GM21528 (cell line): ENCODE data around the gene CD3G.
A peak's percentile ranks its signal among the peaks of the same experiment; 100 is the strongest.

Experiments used
- ATAC-seq: cut with Tn5 transposase; IDR thresholded peaks from one replicate; pipeline ENCODE4 v1.9.1; 2021; ENCODE audit warnings: mild to moderate bottlenecking, moderate library complexity; ENCODE audit not compliant: unreplicated experiment, low FRiP score

CD3G gene

DNA sequence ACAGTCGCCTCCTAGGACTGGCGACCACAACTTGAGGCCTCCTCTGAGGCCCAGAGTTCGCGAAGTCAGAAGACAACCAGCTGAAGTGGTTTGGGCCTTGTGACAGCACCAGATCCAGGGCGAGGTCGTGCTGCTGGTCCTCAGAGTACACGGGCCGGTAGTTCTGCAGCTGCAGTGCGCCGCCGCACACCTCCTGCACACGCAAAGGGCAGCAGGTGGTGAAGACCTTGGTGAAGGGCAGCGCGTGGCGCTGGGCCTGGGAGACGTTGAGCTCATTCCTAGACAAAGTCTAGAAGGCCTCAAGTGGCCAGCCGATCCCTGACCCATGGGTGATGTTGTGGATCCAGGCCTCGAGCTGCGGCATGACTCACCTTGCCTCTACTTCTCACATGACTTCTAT is 21.4 kb upstream of the CD3G start:
- ATAC-seq = no peak

- ATAC-seq = no peak
Observed at GRCh38 chr11:118325283-118325682, 18.9 kb upstream of the CD3G start.

DNA sequence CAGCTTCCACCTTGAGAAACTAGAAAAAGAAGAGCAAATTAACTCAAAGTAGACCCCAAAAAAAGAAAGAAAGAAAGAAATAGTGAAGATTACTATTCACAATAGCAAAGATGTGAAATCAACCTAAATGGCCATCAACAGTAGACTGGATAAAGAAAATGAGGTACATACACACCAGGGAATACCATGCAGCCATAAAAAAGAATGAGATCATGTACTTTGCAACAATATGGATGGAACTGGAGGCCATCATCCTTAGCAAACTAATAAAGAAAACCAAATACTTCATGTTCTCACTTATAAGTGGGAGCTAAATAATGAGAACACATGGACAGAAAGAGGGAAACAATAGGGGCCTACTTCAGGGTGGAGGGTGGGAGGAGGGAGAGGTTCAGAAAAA is 15.4 kb upstream of the CD3G start:
- ATAC-seq = no peak

DNA sequence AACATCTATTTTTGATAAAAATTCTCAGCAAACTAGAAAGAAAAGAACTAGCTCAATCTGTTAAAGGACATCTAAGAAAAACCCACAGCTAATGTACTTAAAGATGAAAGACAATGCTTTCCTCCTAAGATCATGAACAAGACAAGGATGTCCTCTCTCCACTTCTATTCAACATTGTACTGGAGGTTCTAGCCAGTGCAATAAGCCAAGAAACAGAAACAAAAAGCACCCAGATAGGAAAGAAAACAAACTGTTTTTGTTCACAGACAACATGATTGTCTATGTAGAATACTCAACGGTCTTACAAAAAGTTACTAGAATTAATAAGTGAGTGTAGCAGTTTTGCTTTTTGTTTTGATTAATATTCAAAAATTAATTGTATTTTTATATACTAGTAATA is 9.4 kb upstream of the CD3G start:
- no peak for ATAC-seq

DNA sequence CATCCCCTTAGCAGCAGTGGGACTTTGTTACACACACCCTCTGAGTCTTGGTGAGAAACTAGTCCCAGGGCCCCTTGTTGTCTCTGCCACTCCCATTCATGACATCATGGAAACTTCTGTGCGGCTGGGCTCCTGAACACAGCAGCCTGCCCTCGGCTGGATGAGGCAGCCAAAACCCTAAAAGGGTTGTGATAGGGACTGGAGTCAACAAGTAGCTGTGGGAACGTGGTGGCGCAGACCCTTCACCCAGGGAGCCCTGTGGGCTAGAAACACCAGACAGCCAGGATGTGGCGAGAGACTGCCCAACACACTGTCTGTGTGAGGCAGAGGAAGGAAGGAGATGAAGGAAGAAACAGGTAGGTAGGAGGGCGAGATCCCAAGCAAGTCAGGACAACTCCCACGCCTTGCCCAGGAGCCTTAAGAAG is 5.5 kb upstream of the CD3G start:
- no peak for ATAC-seq

DNA sequence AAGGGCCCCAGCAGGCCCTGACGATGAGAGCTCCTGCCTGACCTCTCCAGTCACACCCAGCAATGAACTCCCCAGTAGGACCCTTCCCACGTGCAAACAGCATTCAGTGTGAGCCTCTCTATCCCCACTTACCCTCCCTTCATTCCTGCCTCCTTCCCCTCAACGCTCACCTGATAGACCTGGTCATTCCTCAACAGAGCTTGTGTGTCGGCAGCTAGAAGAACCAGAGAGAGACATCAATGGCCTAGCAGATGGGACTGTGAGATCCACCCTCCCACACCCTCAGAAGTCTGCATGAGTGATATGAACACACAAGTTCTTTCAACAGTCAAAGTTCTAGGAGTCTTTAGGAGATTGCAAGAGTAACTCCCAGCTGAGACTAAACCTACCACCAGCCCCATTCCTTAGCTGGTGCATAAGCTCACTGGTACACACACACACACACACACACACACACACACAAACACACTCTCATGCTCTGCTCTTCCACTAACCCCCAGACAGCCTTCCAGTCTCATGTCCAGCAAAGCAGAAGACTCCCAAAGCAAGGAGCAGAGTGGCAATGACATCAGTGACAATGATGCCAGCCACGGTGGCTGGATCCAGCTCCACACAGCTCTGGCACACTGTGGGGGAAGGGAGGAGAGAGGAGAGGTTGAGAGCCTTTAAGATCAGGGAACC is 4.7 kb upstream of the CD3G start:
- no peak for ATAC-seq

DNA sequence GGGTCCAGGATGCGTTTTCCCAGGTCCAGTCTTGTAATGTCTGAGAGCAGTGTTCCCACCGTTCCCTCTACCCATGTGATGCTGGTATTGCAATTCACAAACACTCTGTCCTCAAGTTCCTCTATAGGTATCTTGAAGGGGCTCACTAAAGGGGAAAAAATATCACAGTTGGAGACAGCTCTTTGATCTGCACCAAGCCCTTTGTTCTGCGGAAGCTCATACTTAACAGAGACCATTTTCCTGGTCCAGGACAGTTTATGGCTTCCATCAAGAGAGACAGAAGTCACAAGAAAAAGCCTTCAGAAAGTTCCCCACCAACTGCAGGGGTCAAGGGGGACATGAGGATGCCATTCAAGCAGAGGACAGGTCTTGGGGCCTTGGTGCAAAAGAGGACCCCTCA is 3.7 kb upstream of the CD3G start:
- no peak for ATAC-seq

- no peak for ATAC-seq
Observed at GRCh38 chr11:118341261-118341660, 2.9 kb upstream of the CD3G start.

GRCh38 chr11:118341815-118342489 is 2.2 kb upstream of the CD3G start:
- ATAC-seq = no peak

GRCh38 chr11:118342503-118343161 is 1.5 kb upstream of the CD3G start, which contains the start of gene CD3D:
CD3D (minus strand) TSS chr11:118342705; CDS start chr11:118342607, 98 bp downstream.
- ATAC-seq = no peak

DNA sequence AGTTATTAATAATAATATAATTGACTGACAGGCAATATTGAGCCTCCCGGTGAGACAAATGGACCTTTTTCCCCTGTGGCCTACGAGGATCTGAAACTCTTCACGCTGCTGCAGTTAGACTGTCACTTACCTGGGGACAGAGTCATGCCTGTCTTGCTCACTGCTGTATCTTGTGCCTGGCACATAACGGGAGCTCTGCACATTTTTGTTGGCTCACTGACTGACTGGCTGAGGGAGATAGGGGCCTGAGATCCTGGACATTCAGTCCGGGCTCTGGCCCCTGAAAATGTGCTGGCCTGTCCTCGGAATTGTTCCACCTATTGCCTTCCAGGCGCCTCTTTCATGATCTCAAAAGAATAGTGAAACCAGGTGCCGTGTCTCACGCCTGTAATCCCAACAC is 896 bp upstream of the CD3G start:
- ATAC-seq = no peak

- ATAC-seq = no peak
Observed at GRCh38 chr11:118349475-118349874, 5.3 kb downstream of the CD3G start.

DNA sequence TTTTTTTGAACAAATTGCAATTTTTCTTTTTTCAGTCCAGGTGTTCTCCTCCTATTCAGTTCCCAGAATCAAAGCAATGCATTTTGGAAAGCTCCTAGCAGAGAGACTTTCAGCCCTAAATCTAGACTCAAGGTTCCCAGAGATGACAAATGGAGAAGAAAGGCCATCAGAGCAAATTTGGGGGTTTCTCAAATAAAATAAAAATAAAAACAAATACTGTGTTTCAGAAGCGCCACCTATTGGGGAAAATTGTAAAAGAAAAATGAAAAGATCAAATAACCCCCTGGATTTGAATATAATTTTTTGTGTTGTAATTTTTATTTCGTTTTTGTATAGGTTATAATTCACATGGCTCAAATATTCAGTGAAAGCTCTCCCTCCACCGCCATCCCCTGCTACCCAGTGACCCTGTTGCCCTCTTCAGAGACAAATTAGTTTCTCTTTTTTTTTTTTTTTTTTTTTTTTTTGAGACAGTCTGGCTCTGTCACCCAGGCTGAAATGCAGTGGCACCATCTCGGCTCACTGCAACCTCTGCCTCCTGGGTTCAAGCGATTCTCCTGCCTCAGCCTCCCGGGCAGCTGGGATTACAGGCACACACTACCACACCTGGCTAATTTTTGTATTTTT is 9.1 kb downstream of the CD3G start:
- no peak for ATAC-seq

DNA sequence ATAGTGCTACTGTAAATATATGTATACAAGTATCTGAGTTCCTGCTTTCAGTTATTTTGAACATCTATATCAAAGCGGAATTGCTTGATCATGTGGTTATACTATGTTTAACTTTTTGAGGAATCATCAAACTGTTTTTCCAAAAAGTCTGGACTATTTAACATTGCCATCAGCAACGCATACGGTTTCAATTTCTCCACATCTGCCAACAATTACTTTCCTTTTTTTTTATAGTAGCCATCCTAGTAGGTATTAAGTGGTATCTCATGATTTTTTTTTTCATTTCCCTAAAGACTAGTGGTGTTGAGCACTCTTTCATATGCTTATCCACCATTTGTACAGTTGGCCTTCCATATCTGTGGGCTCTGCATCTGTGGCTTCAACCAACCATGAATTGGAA is 13.9 kb downstream of the CD3G start:
- ATAC-seq = no peak

GRCh38 chr11:118359295-118359958 is 15.3 kb downstream of the CD3G start, which contains the start of gene UBE4A:
UBE4A (plus strand) TSS chr11:118359600; CDS start chr11:118365081, 5,481 bp downstream.
- ATAC-seq = peak; percentile 93

DNA sequence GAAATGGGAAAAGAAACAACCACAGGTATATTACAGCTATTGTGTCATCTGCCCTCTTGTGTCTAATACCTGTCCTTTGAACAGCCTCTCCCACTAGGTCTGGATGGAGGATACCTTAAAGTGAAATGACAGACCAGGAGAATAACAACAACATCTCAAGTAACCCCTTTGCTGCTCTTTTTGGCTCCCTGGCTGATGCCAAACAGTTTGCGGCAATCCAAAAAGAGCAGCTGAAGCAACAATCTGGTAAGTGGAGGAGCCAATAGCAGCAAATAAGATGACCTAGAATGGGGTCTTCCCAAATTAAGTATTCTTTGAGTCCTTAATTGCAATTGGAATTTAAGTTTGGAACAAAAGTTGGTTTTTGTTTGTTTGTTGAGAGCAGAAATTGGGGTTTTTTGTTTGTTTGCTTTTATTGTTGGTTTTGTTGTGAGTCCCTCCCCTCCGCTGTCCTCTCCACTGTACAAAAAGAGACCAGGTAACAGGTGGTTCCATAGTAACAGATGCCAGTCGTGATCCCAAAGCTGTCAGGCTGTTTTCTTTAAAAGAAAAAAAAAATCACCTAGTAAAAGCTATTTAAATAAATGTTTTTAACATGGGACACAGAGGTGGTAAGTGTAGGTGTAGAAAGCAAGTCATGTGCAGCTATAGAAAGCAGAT is 20.9 kb downstream of the CD3G start:
- ATAC-seq = no peak

DNA sequence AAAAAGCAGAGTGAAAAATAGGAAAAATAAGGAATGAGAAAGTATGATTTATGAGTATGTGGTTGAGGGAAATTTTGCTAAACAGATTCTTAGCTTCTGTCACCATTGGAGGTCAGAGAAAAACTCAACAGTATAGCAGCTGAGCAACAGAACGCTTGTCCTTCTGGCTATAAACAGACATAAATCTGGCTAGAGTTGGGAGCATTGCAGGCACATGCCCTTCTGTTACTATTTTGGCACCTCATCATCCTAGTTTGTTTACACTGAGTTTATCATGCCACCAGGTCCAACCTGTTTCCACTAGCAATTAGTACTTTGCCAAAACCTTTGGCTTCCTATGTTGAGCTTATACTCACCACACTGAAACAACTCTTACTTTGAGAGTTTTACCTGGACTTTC is 22.1 kb downstream of the CD3G start:
- ATAC-seq = no peak

- ATAC-seq = no peak
Observed at GRCh38 chr11:118370774-118371173, 26.6 kb downstream of the CD3G start.

- no peak for ATAC-seq
Observed at GRCh38 chr11:118373263-118373662, 29.1 kb downstream of the CD3G start.

- ATAC-seq = no peak
Observed at GRCh38 chr11:118373871-118374270, 29.7 kb downstream of the CD3G start.
